Testis (tissue), 3 donors: ENCODE data around the gene APCDD1L. TPM values are rescaled to one million over a fixed set of nuclear protein-coding genes. Genes with fewer than 3 reads are reported as not detected.

Source experiments
- DNase-seq: peaks from one replicate; pipeline ENCODE4 v3.0.0-alpha.2; 2019
- H3K27ac ChIP-seq, 2 donors: fragments of 200-600 bp; sonication (generic); one replicate each; pipeline ENCODE4 v1.5.1; 2019
- H3K27me3 ChIP-seq: fragments of 200-600 bp; sonication (generic); one replicate; pipeline ENCODE4 v1.5.1; 2019
- H3K36me3 ChIP-seq: fragments of 200-600 bp; sonication (generic); one replicate; pipeline ENCODE4 v1.5.1; 2017; ENCODE audit warnings: low read depth; ENCODE audit errors: missing control alignments
- H3K4me1 ChIP-seq: fragments of 200-600 bp; sonication (generic); one replicate; pipeline ENCODE4 v1.5.1; 2019
- H3K4me3 ChIP-seq, 2 donors: fragments of 200-600 bp; sonication (generic); one replicate each; pipeline ENCODE4 v1.5.1; 2017 to 2019
- H3K9me3 ChIP-seq: fragments of 200-600 bp; sonication (generic); one replicate; pipeline ENCODE4 v1.5.1; 2017
- POLR2A ChIP-seq: fragments of 450-650 bp; IDR thresholded peaks from one replicate; pipeline ENCODE4 v1.6.1; 2017; ENCODE audit warnings: antibody characterized with exemption, mild to moderate bottlenecking, moderate library complexity
- WGBS, 2 donors: methylation state at CpG; one replicate each; pipeline ENCODE4 v1.1.5; 2018; 5-methylcytosine and 5-hydroxymethylcytosine counted together
- intact Hi-C: fragments of 100-400 bp; cut with DNase I; formaldehyde crosslinking; loops from one replicate; pipeline ENCODE4 v1.15.1; 2023; ENCODE audit warnings: low total_unique reads
- polyA plus RNA-seq: library from polyadenylated mRNA; stranded (reverse); fragments of 350-450 nt; fragmentation: Illumina TruSeq; extraction: RNeasy Lipid Tissue Mini Kit (QIAGEN cat#74804); gene quantifications from one replicate; pipeline ENCODE4 v1.2.3, GENCODE V29; 2014; ENCODE audit warnings: low read depth, low replicate concordance; ENCODE audit not compliant: insufficient read depth
- total RNA-seq, 2 donors: library from RNA; depleted of rRNA; stranded (reverse); fragments of >200 nt; gene quantifications; one replicate each; pipeline ENCODE4 v1.2.3, GENCODE V29; 2016
- TF ChIP-seq, protein P1 (sequence below), 3 experiments: fragments of 450-650 bp in 2 of 3; fragments of 200-600 bp in 1 of 3; sonication (generic) in 1 of 3; IDR thresholded peaks; one replicate each; pipeline ENCODE4 v1.5.1; 2016 to 2019; ENCODE audit warnings: antibody characterized with exemption in 3 of 3, mild to moderate bottlenecking in 2 of 3, moderate library complexity in 1 of 3

The APCDD1L gene
- total and polyA plus RNA-seq, 3 donors from 2014 or later, result 0.12 to 0.20 TPM; not detected in 1

- no peak for TF ChIP-seq POLR2A
- TF ChIP-seq, protein P1, sequence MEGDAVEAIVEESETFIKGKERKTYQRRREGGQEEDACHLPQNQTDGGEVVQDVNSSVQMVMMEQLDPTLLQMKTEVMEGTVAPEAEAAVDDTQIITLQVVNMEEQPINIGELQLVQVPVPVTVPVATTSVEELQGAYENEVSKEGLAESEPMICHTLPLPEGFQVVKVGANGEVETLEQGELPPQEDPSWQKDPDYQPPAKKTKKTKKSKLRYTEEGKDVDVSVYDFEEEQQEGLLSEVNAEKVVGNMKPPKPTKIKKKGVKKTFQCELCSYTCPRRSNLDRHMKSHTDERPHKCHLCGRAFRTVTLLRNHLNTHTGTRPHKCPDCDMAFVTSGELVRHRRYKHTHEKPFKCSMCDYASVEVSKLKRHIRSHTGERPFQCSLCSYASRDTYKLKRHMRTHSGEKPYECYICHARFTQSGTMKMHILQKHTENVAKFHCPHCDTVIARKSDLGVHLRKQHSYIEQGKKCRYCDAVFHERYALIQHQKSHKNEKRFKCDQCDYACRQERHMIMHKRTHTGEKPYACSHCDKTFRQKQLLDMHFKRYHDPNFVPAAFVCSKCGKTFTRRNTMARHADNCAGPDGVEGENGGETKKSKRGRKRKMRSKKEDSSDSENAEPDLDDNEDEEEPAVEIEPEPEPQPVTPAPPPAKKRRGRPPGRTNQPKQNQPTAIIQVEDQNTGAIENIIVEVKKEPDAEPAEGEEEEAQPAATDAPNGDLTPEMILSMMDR (IDR thresholded peaks at IDR 0.05), result no peak
- Histone ChIP-seq H3K27ac (no peak overlapping the region), H3K4me1 (no peaks in the 10 kb centered on the region), H3K9me3 (no peaks in the 10 kb centered on the region), H3K27me3 (no peaks in the 10 kb centered on the region), H3K36me3 (no peaks in the 10 kb centered on the region), H3K4me3 (peak overlapping the region; percentile 12 to 41)
- peak; percentile 32 for DNase-seq
- 55 to 59% methylated on average over 21 to 28 of the region's 28 CpGs for WGBS, 2 donors
- intact Hi-C loops, result no loop called here
These were observed 47.3 kb downstream of the APCDD1L start for GRCh38 chr20:58467572-58468527.

- no peak for TF ChIP-seq POLR2A
- TF ChIP-seq, protein P1 (IDR thresholded peaks at IDR 0.05), result no peak
- 64 to 66% methylated on average over 7 to 49 of the region's 68 CpGs for WGBS, 2 donors
- no peaks in the 10 kb centered on the region for H3K27me3 ChIP-seq
- no peaks in the 10 kb centered on the region for H3K9me3 ChIP-seq
- no peaks in the 10 kb centered on the region for H3K36me3 ChIP-seq
- intact Hi-C loops, result no loop called here
- no peaks in the 10 kb centered on the region for H3K4me1 ChIP-seq
- no peak for DNase-seq
- no peak overlapping the region for H3K27ac ChIP-seq
- peak overlapping the region; percentile 12 to 41 for H3K4me3 ChIP-seq
These were observed 48.2 kb downstream of the APCDD1L start for GRCh38 chr20:58466729-58467571.

- DNase-seq, result no peak
- Histone ChIP-seq H3K27ac (no peak overlapping the region), H3K4me1 (no peaks in the 10 kb centered on the region), H3K4me3 (no peak overlapping the region), H3K27me3 (no peaks in the 10 kb centered on the region), H3K36me3 (no peaks in the 10 kb centered on the region), H3K9me3 (no peaks in the 10 kb centered on the region)
- WGBS, 2 donors, result 75 to 82% methylated on average over 19 to 27 of the region's 27 CpGs
- intact Hi-C loops, result no loop called here
- no peak for TF ChIP-seq POLR2A
- TF ChIP-seq, protein P1 (IDR thresholded peaks at IDR 0.05), result no peak
These were observed 49.0 kb downstream of the APCDD1L start for GRCh38 chr20:58466095-58466708.

- Histone ChIP-seq H3K4me1 (no peaks in the 10 kb centered on the region), H3K27ac (no peak overlapping the region), H3K9me3 (no peaks in the 10 kb centered on the region), H3K4me3 (no peak overlapping the region), H3K36me3 (no peaks in the 10 kb centered on the region), H3K27me3 (no peaks in the 10 kb centered on the region)
- TF ChIP-seq, protein P1 (IDR thresholded peaks at IDR 0.05), result no peak
- no peak for TF ChIP-seq POLR2A
- DNase-seq, result no peak
- intact Hi-C loops, result no loop called here
- WGBS, 2 donors, result 85 to 91% methylated on average over 7 to 8 of the region's 8 CpGs
These were observed 50.4 kb downstream of the APCDD1L start for GRCh38 chr20:58464838-58465237.
